IPS-18c (cell line): ENCODE results near the gene PPFIA1.

Experiments
- H3K4me3 ChIP-seq: 2 replicates; pipeline ENCODE4 v1.7.0; 2013; ENCODE audit warnings: low read depth, mild to moderate bottlenecking, low read length, moderate library complexity; ENCODE audit not compliant: insufficient read depth
- H3K9me3 ChIP-seq: one replicate; pipeline ENCODE4 v1.6.1; 2013; ENCODE audit warnings: mild to moderate bottlenecking, low read length, moderate library complexity; ENCODE audit not compliant: control insufficient read depth, insufficient read depth

Gene PPFIA1

DNA sequence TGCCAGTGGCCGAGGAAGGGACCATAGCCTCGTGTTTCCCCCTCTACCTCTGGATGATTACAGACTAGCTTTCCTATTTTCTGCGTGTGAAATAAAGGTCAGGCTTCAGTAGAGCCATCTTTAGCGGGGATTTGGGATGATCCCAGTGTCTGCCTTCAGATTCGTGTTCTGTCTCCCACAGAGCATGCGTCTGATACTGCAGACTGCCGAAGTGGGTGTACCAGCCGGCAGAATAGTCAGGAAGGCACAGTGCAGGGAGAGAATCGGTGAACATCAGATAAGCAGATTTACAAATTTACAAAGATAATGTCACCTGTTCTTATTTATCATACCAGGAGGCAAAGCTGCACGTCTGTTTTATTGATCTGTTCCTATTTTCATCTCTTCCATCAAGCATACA, 138.9 kb downstream of the PPFIA1 start:
- Histone ChIP-seq H3K9me3 (no peaks in the 10 kb centered on the region), H3K4me3 (no peak overlapping the region)

DNA sequence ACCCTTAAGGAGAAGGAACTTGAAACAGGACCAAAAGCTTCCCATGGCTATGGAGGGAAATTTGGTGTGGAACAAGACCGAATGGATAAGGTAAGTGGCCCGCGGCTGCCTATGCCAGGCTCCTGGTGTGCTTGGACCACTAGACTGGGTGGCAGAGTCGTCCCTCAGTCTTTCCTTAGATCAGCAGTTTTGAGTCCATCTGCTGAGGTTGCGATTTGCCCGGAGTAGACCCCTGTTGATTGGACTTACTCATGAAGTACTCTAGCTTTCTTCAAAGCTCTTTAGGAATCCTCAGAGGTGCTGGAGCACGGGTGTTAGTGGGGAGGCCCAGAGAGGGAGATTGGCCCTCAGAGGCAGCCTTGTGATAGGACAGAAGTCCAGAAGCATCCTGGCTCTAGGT, 139.4 kb downstream of the PPFIA1 start:
- Histone ChIP-seq H3K9me3 (no peaks in the 10 kb centered on the region), H3K4me3 (no peak overlapping the region)

DNA sequence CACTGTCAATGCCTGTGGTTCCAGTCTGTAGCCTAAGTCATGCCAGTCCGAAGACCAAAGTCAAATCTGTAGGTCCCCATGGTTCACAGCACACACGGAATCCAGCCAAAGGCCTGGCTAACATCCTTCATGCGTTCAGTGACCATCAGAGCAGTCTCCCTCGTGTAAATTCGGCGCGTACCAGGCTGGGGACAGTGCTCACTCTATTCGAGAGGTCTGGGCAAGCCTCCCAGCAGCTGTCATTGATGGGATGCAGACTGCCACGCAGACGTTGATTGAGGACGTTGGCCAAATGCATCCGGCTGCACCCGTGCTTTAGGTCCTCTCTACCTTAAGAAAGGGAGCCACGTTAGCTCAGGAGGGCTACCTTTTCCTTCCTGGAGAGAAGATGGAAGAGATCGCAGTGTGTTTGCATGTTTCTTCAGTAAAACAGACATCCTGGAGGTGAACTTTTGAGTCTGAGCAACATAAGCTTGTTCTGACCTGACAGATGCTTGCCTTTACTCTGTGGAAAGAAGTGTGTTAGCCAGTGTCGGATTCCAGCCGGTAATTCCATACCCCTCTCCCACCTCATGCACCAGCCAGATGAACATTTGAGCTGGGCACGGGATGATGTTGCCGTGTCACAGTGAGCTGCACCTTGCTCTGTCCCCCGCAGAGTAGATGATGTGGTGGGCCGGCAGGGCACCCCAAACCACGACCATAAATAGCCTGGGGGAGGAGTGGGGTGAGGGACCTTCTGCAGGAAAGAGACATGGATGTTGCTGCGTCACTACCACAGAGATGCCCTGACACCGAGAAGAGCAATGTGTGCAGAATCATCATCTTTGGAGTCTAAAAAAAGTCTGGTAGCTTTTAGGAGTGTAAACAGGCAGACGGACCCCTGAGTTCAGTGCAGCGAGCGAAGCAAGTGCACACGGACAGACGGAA, 140.1 kb downstream of the PPFIA1 start:
- H3K4me3 ChIP-seq, result no peak overlapping the region
- no peaks in the 10 kb centered on the region for H3K9me3 ChIP-seq

DNA sequence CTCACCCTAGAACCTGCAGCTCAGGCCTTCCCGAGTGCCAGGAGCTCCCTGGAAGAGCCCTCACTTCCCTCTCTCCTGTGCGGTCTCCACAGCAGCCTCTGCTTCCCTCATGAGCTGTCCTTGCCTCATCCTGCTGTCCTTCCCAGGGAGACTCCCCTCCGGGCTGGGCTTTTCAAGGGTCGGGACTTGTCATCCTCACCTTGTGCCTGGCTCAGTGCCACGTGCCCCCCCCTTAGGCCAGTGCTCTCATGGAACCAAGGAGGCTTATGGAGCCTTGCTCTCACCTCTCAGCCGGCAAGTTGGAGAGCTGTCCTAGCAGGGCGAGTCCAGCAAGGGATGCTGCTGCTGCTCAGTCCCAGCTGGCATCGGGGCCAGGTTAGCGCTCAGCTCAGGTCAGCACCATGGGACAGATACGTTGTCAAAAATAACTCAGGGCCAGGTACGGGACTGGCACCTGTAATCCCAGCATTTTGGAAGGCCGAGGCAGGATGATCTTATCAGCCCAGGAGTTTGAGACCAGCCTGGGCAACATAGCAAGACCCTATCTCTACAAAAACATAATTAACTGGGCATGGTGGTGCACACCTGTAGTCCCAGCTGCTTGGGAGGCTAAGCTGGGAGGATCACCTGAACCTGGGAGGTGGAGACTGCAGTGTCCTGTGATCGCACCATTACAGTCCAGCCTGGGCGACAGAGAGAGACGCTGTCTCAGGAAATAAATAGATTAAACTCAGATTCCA, 141.4 kb downstream of the PPFIA1 start:
- Histone ChIP-seq H3K4me3 (no peak overlapping the region), H3K9me3 (no peaks in the 10 kb centered on the region)

DNA sequence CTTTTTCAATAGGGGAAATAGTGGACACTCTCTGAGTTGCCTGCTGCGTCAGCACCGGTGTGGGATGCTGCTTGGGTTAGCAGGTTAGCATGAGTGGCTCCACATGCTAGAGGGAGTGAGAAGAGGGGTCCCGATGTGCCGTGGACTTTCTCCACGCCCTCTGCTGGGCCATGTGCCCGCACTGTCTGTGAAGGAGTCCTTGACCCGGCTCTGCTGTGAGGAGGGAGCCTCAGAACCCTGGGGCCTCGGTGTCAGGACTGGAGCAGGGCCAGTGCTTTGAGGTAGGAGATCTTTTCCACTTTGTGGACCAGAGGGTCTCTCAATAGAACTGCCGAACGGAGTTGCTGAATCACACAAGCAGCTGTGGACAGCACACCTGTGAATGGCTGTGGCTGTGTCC, 142.7 kb downstream of the PPFIA1 start:
- Histone ChIP-seq H3K4me3 (no peak overlapping the region), H3K9me3 (no peaks in the 10 kb centered on the region)

DNA sequence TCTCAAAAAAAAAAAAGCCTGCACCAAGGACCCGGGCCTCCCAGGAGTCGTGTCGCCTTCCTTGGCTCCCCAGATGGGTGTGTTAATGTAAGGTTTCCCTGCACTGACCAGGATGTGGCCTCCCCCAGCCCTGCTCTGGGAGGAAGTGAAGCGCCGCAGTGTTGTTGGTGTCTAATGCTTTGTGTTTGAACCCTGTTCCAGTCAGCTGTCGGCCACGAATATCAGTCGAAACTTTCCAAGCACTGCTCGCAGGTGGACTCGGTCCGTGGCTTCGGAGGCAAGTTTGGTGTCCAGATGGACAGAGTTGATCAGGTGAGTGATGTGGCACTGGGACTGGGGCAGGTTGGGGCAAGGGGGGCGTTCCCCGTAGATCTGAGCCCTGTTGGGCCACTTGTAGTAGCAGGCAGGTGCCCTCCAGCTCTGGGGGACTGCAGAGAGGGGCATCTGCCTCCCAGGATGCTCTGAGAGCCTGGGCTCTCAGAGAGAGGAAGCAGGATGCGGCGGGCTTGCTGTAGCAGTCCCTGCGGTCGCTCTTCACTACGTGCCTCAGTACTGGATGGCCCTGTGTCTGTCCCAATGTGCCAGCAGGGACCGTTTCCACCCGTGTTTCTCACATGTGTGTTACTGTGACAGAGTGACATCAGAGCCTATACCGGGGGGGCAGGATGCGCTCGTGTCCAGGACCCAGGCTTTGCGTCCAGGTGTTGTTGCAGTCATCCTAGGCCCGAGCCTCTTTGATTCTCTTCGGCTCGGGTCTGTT, 144.0 kb downstream of the PPFIA1 start:
- no peak overlapping the region for H3K4me3 ChIP-seq
- no peaks in the 10 kb centered on the region for H3K9me3 ChIP-seq

DNA sequence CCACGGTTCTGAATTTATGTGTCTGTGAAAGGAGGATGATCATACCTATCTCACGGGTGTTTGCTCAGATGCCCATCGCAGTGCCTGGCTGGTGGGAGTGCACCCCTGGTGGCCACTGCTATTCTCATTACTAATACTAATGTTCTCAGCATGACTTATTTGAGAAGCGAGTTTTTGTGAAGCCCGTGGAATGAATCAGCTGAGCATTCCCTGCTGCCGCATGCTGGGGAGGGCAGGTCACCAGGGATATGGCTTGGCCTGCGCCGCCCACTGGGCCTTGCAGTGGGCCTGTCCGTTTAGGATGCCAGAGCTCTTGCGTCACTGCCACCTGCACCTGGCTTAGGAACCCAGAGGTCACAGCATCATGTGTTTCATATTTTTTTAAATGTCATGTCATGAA, 144.7 kb downstream of the PPFIA1 start:
- H3K9me3 ChIP-seq, result no peaks in the 10 kb centered on the region
- H3K4me3 ChIP-seq, result no peak overlapping the region

DNA sequence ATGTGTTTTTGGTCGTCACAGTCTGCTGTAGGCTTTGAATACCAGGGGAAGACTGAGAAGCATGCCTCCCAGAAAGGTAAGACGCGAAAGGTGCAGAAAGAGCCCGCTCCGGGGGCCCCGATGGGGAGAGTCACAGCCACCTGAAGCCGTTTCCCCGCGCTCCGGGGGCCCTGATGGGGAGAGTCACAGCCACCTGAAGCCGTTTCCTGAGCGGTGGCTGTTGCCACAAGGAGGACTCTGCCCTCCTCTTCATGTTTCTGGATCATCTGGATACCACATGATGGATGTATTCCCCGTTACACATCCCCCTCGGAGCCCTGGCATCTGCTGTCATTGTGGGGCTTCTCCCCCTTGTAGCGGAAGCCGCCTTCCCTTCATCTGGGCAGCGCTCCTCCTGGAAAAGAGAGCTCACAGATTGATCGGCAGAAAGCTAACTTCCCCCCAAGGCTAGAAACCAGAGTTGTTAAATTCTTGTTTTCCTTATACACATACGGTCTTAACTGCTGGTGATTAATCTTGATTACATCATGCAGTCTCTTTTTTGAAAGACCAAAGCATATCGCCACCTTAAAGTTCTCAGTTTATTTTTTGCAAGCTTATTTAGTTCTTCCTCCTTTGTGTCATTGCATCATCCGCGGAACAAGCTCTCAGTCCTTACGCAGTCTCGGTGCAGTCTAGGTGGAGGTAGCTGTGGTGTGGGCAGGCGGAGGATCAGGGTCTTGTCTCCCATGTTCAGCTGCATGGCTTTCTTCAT, 145.3 kb downstream of the PPFIA1 start:
- H3K9me3 ChIP-seq, result no peaks in the 10 kb centered on the region

DNA sequence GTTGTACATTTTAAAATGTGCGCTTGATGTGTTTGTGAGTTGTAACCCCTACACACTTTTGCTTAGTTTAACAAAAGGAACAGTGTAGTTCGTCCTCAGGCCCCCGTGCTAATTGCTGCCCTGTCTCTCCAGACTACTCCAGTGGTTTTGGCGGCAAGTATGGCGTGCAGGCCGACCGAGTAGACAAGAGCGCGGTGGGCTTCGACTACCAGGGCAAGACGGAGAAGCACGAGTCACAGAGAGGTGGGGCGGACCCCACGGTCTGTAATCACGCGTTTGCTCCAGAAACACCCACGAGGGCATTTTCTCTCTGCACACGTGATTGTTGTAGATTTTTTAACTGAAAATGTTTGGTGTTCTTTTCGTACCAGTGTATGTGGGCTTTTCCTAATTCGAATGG, 146.4 kb downstream of the PPFIA1 start:
- no peak overlapping the region for H3K4me3 ChIP-seq
- H3K9me3 ChIP-seq, result no peaks in the 10 kb centered on the region

More for the DNA sequence above, 145.3 kb downstream of the PPFIA1 start:
- no peak overlapping the region for H3K4me3 ChIP-seq

DNA sequence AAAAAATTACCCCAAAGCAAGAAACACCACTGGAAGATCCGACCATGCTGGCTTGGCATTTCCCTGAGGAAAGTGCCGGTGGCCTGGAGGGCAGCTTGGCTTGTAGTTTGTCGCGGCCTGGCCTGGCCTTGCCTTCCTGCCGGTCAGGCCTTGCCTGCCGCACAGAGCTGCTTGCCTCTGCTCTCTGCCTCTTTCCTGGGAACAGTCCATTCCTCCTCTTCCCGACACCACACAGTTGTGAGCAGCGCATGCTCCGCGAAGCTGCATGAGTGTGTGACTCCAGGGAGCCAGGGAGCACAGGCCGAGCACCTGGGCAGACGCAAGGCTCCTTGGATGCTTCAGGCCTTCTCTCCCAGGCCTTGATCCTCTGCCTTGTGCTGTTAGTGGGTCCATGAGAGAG, 147.6 kb downstream of the PPFIA1 start:
- no peak overlapping the region for H3K4me3 ChIP-seq

DNA sequence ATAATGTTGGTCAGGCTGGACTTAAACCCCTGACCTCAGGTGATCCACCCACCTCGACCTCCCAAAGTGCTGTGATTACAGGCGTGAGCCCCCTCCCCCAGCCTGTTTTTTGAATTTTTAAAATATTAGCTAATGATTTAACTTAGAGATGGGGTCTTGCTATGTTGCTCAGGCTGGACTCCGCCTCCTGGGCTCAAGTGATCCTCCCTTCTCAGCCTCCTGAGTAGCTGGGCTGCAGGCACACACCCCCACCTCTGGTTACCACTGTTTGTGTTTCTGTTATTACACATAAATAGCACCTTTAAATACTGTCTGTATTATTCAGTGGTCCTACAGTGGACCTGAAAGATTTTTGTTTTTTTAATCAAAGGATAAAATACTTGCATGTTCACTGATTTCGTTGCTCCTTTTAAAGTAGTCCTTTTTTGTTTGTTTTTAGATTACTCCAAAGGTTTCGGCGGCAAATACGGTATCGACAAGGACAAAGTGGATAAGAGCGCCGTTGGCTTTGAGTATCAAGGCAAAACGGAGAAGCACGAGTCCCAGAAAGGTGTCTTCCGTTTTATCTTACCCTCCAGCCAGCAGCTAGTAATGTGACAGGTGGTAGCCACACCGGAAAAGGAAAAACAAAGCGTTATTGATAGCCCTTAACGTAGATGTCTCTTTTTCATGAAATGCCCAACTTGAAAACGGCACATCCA, 149.0 kb downstream of the PPFIA1 start:
- H3K9me3 ChIP-seq, result no peaks in the 10 kb centered on the region
- no peak overlapping the region for H3K4me3 ChIP-seq

More for the DNA sequence above, 147.6 kb downstream of the PPFIA1 start:
- H3K9me3 ChIP-seq, result no peaks in the 10 kb centered on the region

DNA sequence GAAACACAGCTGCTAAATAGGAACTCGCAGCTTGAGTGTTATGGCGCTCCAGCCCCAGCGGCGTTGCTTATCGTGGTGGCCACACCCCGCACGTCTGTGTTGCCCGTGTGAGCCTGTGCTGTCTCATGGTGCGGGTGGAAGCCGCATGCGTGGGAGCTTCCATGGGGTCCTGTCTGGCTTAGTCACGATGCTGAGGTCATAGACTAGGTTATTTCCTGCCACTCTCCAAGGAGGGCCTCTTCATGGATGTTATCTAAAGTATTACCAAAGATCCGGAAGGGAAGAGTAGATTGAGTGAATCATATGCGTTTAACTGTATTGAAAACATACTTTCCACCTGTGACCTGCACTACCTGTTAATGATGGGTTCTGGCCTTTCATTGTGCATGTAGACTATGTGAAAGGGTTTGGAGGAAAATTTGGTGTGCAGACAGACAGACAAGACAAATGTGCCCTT, 149.5 kb downstream of the PPFIA1 start:
- H3K9me3 ChIP-seq, result no peaks in the 10 kb centered on the region
- H3K4me3 ChIP-seq, result no peak overlapping the region

DNA sequence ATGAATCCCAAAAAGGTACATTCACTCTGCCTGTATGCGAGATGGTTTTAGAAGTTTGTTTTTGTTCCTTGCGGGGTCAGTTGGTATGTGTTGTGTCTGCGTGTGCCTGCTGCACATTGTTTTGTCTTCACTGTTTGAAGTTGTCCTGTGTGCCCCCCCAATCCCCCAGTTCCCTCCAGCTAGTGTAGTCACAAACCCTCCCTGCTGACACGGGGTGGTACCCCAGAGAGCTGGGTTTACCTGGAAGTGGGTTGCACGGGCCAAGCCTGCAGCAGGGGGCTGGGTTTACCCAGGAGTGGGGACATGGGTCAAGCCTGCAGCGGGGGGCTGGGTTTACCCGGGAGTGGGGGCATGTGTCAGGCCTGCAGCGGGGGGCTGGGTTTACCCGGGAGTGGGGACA, 150.0 kb downstream of the PPFIA1 start:
- H3K4me3 ChIP-seq, result no peak overlapping the region

DNA sequence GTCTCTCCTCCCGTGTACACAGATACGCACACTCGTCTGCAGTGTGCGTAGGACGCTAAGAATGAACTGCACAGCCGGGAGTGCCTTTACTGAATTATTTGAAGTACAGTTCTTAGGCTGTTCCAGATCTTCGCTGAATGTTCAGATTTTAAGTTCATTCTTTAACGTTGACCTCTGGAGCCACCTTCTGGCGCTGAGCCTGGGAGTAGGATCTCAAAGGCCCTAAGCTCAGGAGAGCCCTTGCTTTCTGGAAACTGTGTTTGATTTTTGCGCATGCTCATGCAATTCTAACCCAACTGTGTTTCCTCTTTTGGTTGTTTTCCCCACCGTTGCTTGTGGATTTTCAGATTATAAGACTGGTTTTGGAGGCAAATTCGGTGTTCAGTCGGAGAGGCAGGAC, 150.6 kb downstream of the PPFIA1 start:
- no peak overlapping the region for H3K4me3 ChIP-seq
- no peaks in the 10 kb centered on the region for H3K9me3 ChIP-seq

More for the DNA sequence above, 150.0 kb downstream of the PPFIA1 start:
- H3K9me3 ChIP-seq, result no peaks in the 10 kb centered on the region

DNA sequence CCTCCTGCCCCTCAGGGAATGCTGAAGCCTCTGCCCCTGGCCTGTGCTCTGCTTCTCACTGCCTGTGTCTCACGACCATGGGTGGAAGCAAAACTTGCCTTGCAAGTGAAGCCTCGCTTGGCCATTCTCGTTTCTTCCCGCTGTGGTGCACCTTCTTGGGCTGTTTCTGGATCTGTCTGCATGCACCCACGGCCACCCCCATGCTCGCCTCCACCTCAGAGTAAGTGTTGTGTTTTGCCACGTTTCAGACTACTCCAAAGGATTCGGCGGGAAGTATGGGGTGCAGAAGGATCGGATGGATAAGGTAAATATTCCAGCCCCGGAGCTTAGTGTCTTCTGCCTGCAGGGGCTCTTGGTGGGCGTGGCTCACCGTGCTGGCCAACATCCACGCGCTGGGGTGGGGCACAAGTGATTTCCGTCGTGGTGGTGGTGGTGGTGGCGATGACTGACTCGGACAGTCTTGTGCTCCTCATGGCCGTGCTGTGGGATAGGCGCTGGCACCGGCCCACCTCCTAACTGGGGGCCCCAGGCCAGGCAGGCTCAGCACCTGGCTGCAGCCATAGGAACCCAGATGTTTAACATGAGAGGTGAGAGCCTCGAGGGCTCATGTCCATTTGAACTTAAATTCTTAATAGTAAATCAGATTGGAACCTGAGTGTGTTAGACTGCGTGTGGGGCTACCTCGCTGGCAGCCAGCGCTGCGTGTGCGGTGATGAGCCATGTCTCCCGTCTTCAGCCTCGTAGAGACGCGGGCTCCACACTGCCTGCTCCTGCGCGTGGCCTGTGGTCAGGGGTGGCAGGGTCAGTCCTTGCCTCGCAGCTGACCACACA, 152.4 kb downstream of the PPFIA1 start:
- Histone ChIP-seq H3K4me3 (no peak overlapping the region), H3K9me3 (no peaks in the 10 kb centered on the region)
